Right atrium auricular region (tissue), 2 donors: Measurements from ENCODE around the gene SLC1A4. TPM values are rescaled to one million over a fixed set of nuclear protein-coding genes. Genes with fewer than 3 reads are reported as not detected.

Source experiments
- DNase-seq: peaks from one replicate; pipeline ENCODE4 v3.0.0-alpha.2; 2019; ENCODE audit warnings: low spot score
- H3K27ac ChIP-seq, 2 donors: fragments of 200-600 bp; sonication (generic); 1 replicate in 1 of 2; 2 replicates in 1 of 2; pipeline ENCODE4 v1.5.1; 2016 to 2019
- H3K27me3 ChIP-seq, 2 donors: fragments of 200-600 bp; sonication (generic); one replicate each; pipeline versions ENCODE4 v1.5.1 to v1.6.0; 2017 to 2019
- H3K36me3 ChIP-seq: fragments of 200-600 bp; sonication (generic); one replicate; pipeline ENCODE4 v1.5.1; 2016
- H3K4me1 ChIP-seq, 2 donors: fragments of 200-600 bp; sonication (generic); one replicate each; pipeline versions ENCODE4 v1.5.1 to v1.6.0; 2017 to 2019
- H3K4me3 ChIP-seq, 2 donors: fragments of 200-600 bp; sonication (generic); 1 replicate in 1 of 2; 2 replicates in 1 of 2; pipeline ENCODE4 v1.5.1; 2017 to 2019; ENCODE audit warnings: mild to moderate bottlenecking in 1 of 2, moderate library complexity in 1 of 2
- H3K9me3 ChIP-seq, 2 donors: fragments of 200-600 bp; sonication (generic); one replicate each; pipeline ENCODE4 v1.5.1; 2019
- CTCF ChIP-seq, 2 donors: fragments of 200-600 bp; sonication (generic); IDR thresholded peaks; one replicate each; pipeline ENCODE4 v1.5.1; 2019; ENCODE audit warnings: antibody characterized with exemption in 2 of 2
- total RNA-seq, 2 donors: library from RNA; depleted of rRNA; stranded (reverse); fragments of >200 nt; gene quantifications; one replicate each; pipeline ENCODE4 v1.1.0, GENCODE V29; 2016

Gene SLC1A4
- total RNA-seq, 2 donors from 2014 or later, result 2.2 to 6.0 TPM

DNA sequence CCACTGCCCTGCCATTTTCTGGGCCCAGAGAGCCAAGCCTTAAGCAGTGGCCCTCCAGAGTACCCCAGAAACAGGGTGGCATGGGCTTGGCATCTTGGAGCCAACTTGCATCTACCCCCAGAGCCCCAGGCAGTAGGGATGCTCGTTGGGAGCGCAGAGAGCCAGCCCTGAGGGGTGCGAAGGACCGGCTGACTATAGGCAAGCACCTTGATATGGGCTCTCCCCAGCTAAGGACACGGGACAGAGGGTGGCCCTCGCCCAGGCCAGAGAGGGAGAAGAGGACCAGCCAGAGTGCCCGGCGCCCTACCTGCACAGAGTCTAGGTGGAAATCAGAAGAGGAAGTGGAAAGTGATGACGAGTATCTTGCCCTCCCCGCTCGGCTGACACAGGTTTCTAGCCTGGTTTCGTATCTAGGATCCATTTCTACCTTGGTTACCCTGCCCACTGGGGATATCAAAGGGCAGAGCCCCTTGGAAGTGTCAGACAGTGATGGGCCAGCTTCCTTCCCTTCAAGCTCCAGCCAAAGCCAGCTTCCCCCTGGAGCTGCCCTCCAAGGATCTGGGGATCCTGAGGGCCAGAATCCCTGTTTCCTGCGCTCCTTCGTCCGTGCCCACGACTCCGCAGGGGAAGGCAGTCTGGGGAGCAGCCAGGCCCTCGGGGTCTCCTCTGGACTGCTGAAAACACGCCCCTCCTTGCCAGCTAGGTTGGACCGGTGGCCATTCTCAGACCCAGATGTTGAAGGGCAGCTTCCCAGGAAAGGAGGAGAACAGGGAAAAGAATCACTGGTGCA, 83.2 kb downstream of the SLC1A4 start:
- no peak overlapping the region for H3K4me3 ChIP-seq
- no peaks in the 10 kb centered on the region for H3K9me3 ChIP-seq
- TF ChIP-seq CTCF (IDR thresholded peaks at IDR 0.05), result no peak
- no peaks in the 10 kb centered on the region for H3K27me3 ChIP-seq
- H3K27ac ChIP-seq, result no peak overlapping the region
- peaks cover 0 to 66% of the 10 kb centered on the region in 2 donors for H3K4me1 ChIP-seq
- no peak for DNase-seq
- peaks cover 17% of the 10 kb centered on the region for H3K36me3 ChIP-seq

Other genes starting within 250 kb of the SLC1A4 start
- gene CEP68, start 67.0 kb downstream of the SLC1A4 start, total RNA-seq, result 10 to 100 TPM; 12.5 to 12.7 TPM
- 10 to 100 TPM; 69.6 to 73.8 TPM for gene RAB1A, start 140.7 kb downstream of the SLC1A4 start, total RNA-seq
- 10 to 100 TPM; 41.2 to 45.5 TPM for gene ACTR2, start 238.4 kb downstream of the SLC1A4 start, total RNA-seq